Mesenchymal stem cell (in vitro differentiated cells and primary cell): ENCODE data around the gene KHNYN.

Source experiments
- DNase-seq: peaks from one replicate; pipeline ENCODE4 v3.0.0-alpha.2; 2013
- H2AFZ ChIP-seq: one replicate; pipeline ENCODE4 v1.6.1; 2013; ENCODE audit warnings: low read depth, mild to moderate bottlenecking, control low read depth, inconsistent platforms, low read length, moderate library complexity
- H2AK5ac ChIP-seq: 2 replicates; pipeline ENCODE4 v1.6.1; 2013; ENCODE audit warnings: low read length, moderate library complexity, mild to moderate bottlenecking, inconsistent platforms; ENCODE audit not compliant: severe bottlenecking
- H2BK120ac ChIP-seq: one replicate; pipeline ENCODE4 v1.6.1; 2013; ENCODE audit warnings: low read depth, mild to moderate bottlenecking, inconsistent platforms, low read length, moderate library complexity
- H2BK12ac ChIP-seq, 2 experiments: one replicate each; pipeline ENCODE4 v1.6.1; 2013; ENCODE audit warnings: inconsistent platforms in 2 of 2, low read length in 2 of 2, mild to moderate bottlenecking in 2 of 2, moderate library complexity in 2 of 2, control low read depth in 1 of 2
- H2BK15ac ChIP-seq: one replicate; pipeline ENCODE4 v1.6.1; 2013; ENCODE audit warnings: mild to moderate bottlenecking, low read depth, inconsistent platforms; ENCODE audit not compliant: poor library complexity, severe bottlenecking
- H2BK5ac ChIP-seq: 2 replicates; pipeline ENCODE4 v1.6.1; 2013; ENCODE audit warnings: low read depth, mild to moderate bottlenecking, low read length, control low read depth, inconsistent platforms; ENCODE audit not compliant: poor library complexity, severe bottlenecking
- H3K14ac ChIP-seq, 2 experiments: one replicate each; pipeline ENCODE4 v1.6.1; 2013; ENCODE audit warnings: inconsistent platforms in 2 of 2, low read length in 2 of 2, control low read depth in 1 of 2, mild to moderate bottlenecking in 1 of 2, moderate library complexity in 1 of 2
- H3K18ac ChIP-seq, 2 experiments: one replicate each; pipeline ENCODE4 v1.6.1; 2013; ENCODE audit warnings: inconsistent platforms in 2 of 2, low read length in 2 of 2, control low read depth in 1 of 2, low read depth in 1 of 2, mild to moderate bottlenecking in 1 of 2
- H3K23ac ChIP-seq, 2 experiments: one replicate each; pipeline ENCODE4 v1.6.1; 2013; ENCODE audit warnings: inconsistent platforms in 2 of 2, low read length in 2 of 2, mild to moderate bottlenecking in 2 of 2, moderate library complexity in 2 of 2, control low read depth in 1 of 2
- H3K27ac ChIP-seq: 2 replicates; pipeline ENCODE4 v1.5.1; 2013; ENCODE audit warnings: mild to moderate bottlenecking, moderate library complexity, low read length, control low read depth, inconsistent platforms; ENCODE audit not compliant: poor library complexity, severe bottlenecking
- H3K27me3 ChIP-seq, 2 experiments: 2 replicates each; pipeline versions ENCODE4 v1.6.1 to v1.7.0; 2013; ENCODE audit warnings: low read length in 2 of 2, mild to moderate bottlenecking in 2 of 2, moderate library complexity in 2 of 2, control low read depth in 1 of 2, inconsistent platforms in 1 of 2; ENCODE audit not compliant: control insufficient read depth in 1 of 2, insufficient read depth in 1 of 2
- H3K36me3 ChIP-seq, 2 experiments: 2 replicates each; pipeline versions ENCODE4 v1.6.1 to v1.7.0; 2013; ENCODE audit warnings: low read length in 2 of 2, control low read depth in 1 of 2, inconsistent platforms in 1 of 2, low read depth in 1 of 2, mild to moderate bottlenecking in 1 of 2; ENCODE audit not compliant: insufficient read depth in 2 of 2, control insufficient read depth in 1 of 2
- H3K4ac ChIP-seq, 2 experiments: one replicate each; pipeline ENCODE4 v1.6.1; 2013; ENCODE audit warnings: inconsistent platforms in 2 of 2, low read length in 2 of 2, mild to moderate bottlenecking in 2 of 2, moderate library complexity in 2 of 2, control low read depth in 1 of 2, low read depth in 1 of 2
- H3K4me1 ChIP-seq: 2 replicates; pipeline ENCODE4 v1.6.1; 2013; ENCODE audit warnings: low read depth, low read length, control low read depth; ENCODE audit not compliant: control insufficient read depth, insufficient read depth
- H3K4me2 ChIP-seq: 2 replicates; pipeline ENCODE4 v1.6.1; 2013; ENCODE audit warnings: low read length, mild to moderate bottlenecking, inconsistent platforms; ENCODE audit not compliant: poor library complexity, severe bottlenecking
- H3K4me3 ChIP-seq, 2 experiments: 2 replicates each; pipeline versions ENCODE4 v1.5.1 to v1.7.0; 2013; ENCODE audit warnings: low read length in 2 of 2, mild to moderate bottlenecking in 2 of 2, control low read depth in 1 of 2, low read depth in 1 of 2; ENCODE audit not compliant: insufficient read depth in 1 of 2
- H3K79me1 ChIP-seq: replicated peaks from 2 replicates; pipeline ENCODE4 v1.6.1; 2013; ENCODE audit warnings: mild to moderate bottlenecking, control low read depth, low read length, inconsistent platforms; ENCODE audit not compliant: poor library complexity, severe bottlenecking
- H3K9ac ChIP-seq: 2 replicates; pipeline ENCODE4 v1.7.0; 2013; ENCODE audit warnings: mild to moderate bottlenecking, low read length, moderate library complexity
- H3K9me3 ChIP-seq: 2 replicates; pipeline ENCODE4 v1.7.0; 2013; ENCODE audit warnings: mild to moderate bottlenecking, low read length; ENCODE audit not compliant: control insufficient read depth
- H4K8ac ChIP-seq: one replicate; pipeline ENCODE4 v1.6.1; 2013; ENCODE audit warnings: inconsistent platforms, mild to moderate bottlenecking, low read length, moderate library complexity
- H4K91ac ChIP-seq: one replicate; pipeline ENCODE4 v1.6.1; 2013; ENCODE audit warnings: mild to moderate bottlenecking, low read length, inconsistent platforms
- WGBS: methylation state at CpG from one replicate; pipeline ENCODE4 v1.1.7; 2013; ENCODE audit warnings: mixed read lengths; 5-methylcytosine and 5-hydroxymethylcytosine counted together

KHNYN gene

DNA sequence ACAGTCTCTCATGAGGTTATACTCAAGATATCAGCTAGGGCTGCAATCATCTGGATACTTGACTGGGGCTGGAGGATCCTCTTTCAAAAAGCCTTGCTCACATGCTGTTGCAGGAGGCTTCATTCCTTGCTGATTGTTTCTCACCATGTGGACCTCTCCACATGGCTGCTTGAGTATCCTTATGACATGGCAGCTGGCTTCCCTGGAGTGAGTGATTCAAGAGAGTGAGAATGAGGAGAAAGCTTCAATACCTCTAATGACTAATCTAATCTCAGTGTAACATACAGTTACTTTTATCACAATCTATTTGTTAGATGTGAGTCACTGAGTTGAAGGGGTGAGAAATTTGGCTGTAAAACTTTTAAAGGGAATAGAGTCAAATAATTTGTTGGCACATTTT is 27.2 kb downstream of the KHNYN start:
- no peak overlapping the region for H3K4me3 ChIP-seq

DNA sequence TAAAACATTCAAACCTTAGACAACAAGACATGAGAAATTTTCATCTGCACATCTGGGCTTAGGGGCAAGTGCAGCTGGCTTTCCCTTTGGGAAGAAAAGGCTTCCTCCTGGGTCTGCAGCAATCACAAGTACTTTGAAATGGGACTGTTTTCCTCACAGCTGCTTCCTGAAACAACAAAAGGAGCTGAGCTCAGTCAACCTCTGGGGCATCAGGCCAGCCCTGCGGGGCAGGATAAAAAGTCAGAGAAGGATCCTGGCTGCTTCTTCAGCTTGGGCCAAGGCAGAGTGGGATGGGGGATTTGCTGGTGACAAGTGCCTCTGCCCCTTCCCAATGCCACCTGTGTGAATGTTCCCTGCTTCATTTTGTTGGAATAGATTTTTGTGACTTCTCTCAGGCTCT is 29.0 kb downstream of the KHNYN start:
- no peak overlapping the region for H2BK120ac ChIP-seq
- no peak overlapping the region for H3K14ac ChIP-seq
- WGBS, result 100% methylated on average over 1 of the region's 1 CpG
- H2BK12ac ChIP-seq, result no peak overlapping the region
- no peak for DNase-seq
- H3K27me3 ChIP-seq, result no peaks in the 10 kb centered on the region
- no peak overlapping the region for H4K8ac ChIP-seq
- H3K79me1 ChIP-seq, result no peaks in the 10 kb centered on the region
- no peak overlapping the region for H3K9ac ChIP-seq
- H3K9me3 ChIP-seq, result peaks cover 11% of the 10 kb centered on the region
- H3K4me2 ChIP-seq, result no peak overlapping the region
- H3K4me3 ChIP-seq, result no peak overlapping the region
- H2BK15ac ChIP-seq, result no peak overlapping the region
- H3K4ac ChIP-seq, result no peak overlapping the region
- H2AFZ ChIP-seq, result no peak overlapping the region
- H3K27ac ChIP-seq, result no peak overlapping the region
- no peak overlapping the region for H3K23ac ChIP-seq
- no peaks in the 10 kb centered on the region for H3K4me1 ChIP-seq
- H3K36me3 ChIP-seq, result peaks cover 0 to 4% of the 10 kb centered on the region in 2 experiments
- no peak overlapping the region for H2BK5ac ChIP-seq
- no peak overlapping the region for H2AK5ac ChIP-seq
- H3K18ac ChIP-seq, result no peak overlapping the region
- no peak overlapping the region for H4K91ac ChIP-seq

More for the DNA sequence above, 27.2 kb downstream of the KHNYN start:
- Histone ChIP-seq H3K27me3 (no peaks in the 10 kb centered on the region), H3K23ac (no peak overlapping the region), H3K14ac (no peak overlapping the region), H4K91ac (no peak overlapping the region), H2BK12ac (no peak overlapping the region), H3K4me2 (no peak overlapping the region), H4K8ac (no peak overlapping the region), H3K9me3 (peaks cover 11% of the 10 kb centered on the region), H2AFZ (no peak overlapping the region), H2AK5ac (no peak overlapping the region), H3K18ac (no peak overlapping the region), H3K36me3 (peaks cover 0 to 4% of the 10 kb centered on the region in 2 experiments), H3K4ac (no peak overlapping the region), H3K27ac (no peak overlapping the region), H2BK120ac (no peak overlapping the region), H2BK5ac (no peak overlapping the region), H2BK15ac (no peak overlapping the region), H3K9ac (no peak overlapping the region), H3K79me1 (no peaks in the 10 kb centered on the region), H3K4me1 (no peaks in the 10 kb centered on the region)
- DNase-seq, result no peak

GRCh38 chr14:24459331-24459730 is 29.6 kb downstream of the KHNYN start:
- H3K27ac ChIP-seq, result no peak overlapping the region
- H3K27me3 ChIP-seq, result no peaks in the 10 kb centered on the region
- H4K8ac ChIP-seq, result no peak overlapping the region
- WGBS, result 92% methylated on average over 3 of the region's 3 CpGs
- H2AK5ac ChIP-seq, result no peak overlapping the region
- peaks cover 0 to 4% of the 10 kb centered on the region in 2 experiments for H3K36me3 ChIP-seq
- no peak overlapping the region for H3K23ac ChIP-seq
- H3K4me1 ChIP-seq, result no peaks in the 10 kb centered on the region
- no peak overlapping the region for H2AFZ ChIP-seq
- no peak overlapping the region for H2BK5ac ChIP-seq
- no peak overlapping the region for H2BK12ac ChIP-seq
- no peak overlapping the region for H3K18ac ChIP-seq
- H3K9me3 ChIP-seq, result peaks cover 11% of the 10 kb centered on the region
- DNase-seq, result no peak
- no peak overlapping the region for H3K9ac ChIP-seq
- no peak overlapping the region for H3K4ac ChIP-seq
- H3K4me3 ChIP-seq, result no peak overlapping the region
- H4K91ac ChIP-seq, result no peak overlapping the region
- H3K79me1 ChIP-seq, result no peaks in the 10 kb centered on the region
- peak overlapping the region in 1 of 2 experiments; percentile 22 for H3K14ac ChIP-seq
- no peak overlapping the region for H2BK120ac ChIP-seq
- H3K4me2 ChIP-seq, result no peak overlapping the region
- no peak overlapping the region for H2BK15ac ChIP-seq

DNA sequence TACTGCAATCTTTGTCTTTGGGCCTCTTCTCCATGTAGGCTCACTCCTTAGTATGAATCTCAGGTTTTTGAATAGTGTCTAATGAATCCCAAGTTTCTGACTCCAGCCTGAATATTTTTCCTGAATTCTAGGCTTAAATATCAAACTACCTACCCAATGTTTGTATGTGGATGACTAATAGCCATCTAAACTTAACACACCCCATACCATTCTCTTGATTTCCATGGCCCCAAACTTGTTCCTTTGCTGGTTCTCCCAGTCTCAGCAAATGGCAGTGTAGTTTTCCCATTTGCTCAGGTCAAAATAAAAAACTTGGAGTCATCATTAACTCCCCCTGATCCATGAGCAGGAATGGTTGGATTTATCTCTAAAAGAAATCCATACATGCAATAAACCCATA is 31.6 kb downstream of the KHNYN start:
- H3K27ac ChIP-seq, result no peak overlapping the region
- H3K79me1 ChIP-seq, result no peaks in the 10 kb centered on the region
- no peak overlapping the region for H3K23ac ChIP-seq
- H3K9me3 ChIP-seq, result peaks cover 7% of the 10 kb centered on the region
- H3K4me1 ChIP-seq, result no peaks in the 10 kb centered on the region
- H2BK12ac ChIP-seq, result no peak overlapping the region
- H2BK5ac ChIP-seq, result no peak overlapping the region
- H2AFZ ChIP-seq, result no peak overlapping the region
- no peak overlapping the region for H3K4me2 ChIP-seq
- H3K4ac ChIP-seq, result no peak overlapping the region
- H2BK15ac ChIP-seq, result no peak overlapping the region
- H3K36me3 ChIP-seq, result peaks cover 0 to 4% of the 10 kb centered on the region in 2 experiments
- H3K4me3 ChIP-seq, result no peak overlapping the region
- no peak overlapping the region for H2AK5ac ChIP-seq
- no peak overlapping the region for H4K8ac ChIP-seq
- H3K9ac ChIP-seq, result no peak overlapping the region
- H4K91ac ChIP-seq, result no peak overlapping the region
- no peak overlapping the region for H3K14ac ChIP-seq
- H3K18ac ChIP-seq, result no peak overlapping the region
- no peak overlapping the region for H2BK120ac ChIP-seq
- H3K27me3 ChIP-seq, result no peaks in the 10 kb centered on the region
- no peak for DNase-seq
